ENCODE results near the gene TXNRD2. TPM values are rescaled to one million over a fixed set of nuclear protein-coding genes. Genes with fewer than 3 reads are reported as not detected.

Gene TXNRD2
- total RNA-seq, 1 donor from 2014 or later = 0.19 TPM

- Histone ChIP-seq H3K4me1 (peaks cover 10% of the 10 kb centered on the region), H3K27me3 (no peaks in the 10 kb centered on the region), H3K36me3 (no peaks in the 10 kb centered on the region), H3K9ac (no peak overlapping the region), H3K4me2 (no peak overlapping the region), H2AFZ (replicated peaks) (no peak overlapping the region), H4K20me1 (ENCODE audit: low read depth) (peaks cover 41% of the 10 kb centered on the region), H3K27ac (no peak overlapping the region), H3K79me2 (ENCODE audit: low read depth) (peaks cover 11% of the 10 kb centered on the region), H3K4me3 (no peak overlapping the region), H3K9me3 (ENCODE audit: low read depth) (no peaks in the 10 kb centered on the region), H3F3A (ENCODE audit: low read depth) (peaks cover 3% of the 10 kb centered on the region)
- no peak overlapping the region for H3K4me3 Mint-ChIP-seq
- H3K27ac Mint-ChIP-seq = no peak overlapping the region
- DNase-seq (ENCODE audit: low spot score) = no peak
- peaks cover 2% of the 10 kb centered on the region for H3K27me3 Mint-ChIP-seq (ENCODE audit: insufficient read depth, low read depth)
- TF ChIP-seq EZH2 (IDR thresholded peaks at IDR 0.05) (no peak), EZH2phosphoT487 (IDR thresholded peaks at IDR 0.05) (no peak)
- TF ChIP-seq, protein P1, sequence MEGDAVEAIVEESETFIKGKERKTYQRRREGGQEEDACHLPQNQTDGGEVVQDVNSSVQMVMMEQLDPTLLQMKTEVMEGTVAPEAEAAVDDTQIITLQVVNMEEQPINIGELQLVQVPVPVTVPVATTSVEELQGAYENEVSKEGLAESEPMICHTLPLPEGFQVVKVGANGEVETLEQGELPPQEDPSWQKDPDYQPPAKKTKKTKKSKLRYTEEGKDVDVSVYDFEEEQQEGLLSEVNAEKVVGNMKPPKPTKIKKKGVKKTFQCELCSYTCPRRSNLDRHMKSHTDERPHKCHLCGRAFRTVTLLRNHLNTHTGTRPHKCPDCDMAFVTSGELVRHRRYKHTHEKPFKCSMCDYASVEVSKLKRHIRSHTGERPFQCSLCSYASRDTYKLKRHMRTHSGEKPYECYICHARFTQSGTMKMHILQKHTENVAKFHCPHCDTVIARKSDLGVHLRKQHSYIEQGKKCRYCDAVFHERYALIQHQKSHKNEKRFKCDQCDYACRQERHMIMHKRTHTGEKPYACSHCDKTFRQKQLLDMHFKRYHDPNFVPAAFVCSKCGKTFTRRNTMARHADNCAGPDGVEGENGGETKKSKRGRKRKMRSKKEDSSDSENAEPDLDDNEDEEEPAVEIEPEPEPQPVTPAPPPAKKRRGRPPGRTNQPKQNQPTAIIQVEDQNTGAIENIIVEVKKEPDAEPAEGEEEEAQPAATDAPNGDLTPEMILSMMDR (IDR thresholded peaks at IDR 0.05) = no peak
- no peaks in the 10 kb centered on the region for H3K9me3 Mint-ChIP-seq
- H3K36me3 Mint-ChIP-seq = peaks cover 7% of the 10 kb centered on the region
- peaks cover 25% of the 10 kb centered on the region for H3K4me1 Mint-ChIP-seq
These were observed 37.1 kb upstream of the TXNRD2 start for GRCh38 chr22:19978748-19979147.

- TF ChIP-seq EZH2 (IDR thresholded peaks at IDR 0.05) (no peak), EZH2phosphoT487 (IDR thresholded peaks at IDR 0.05) (no peak)
- TF ChIP-seq, protein P1 (IDR thresholded peaks at IDR 0.05) = no peak
- H3K9me3 Mint-ChIP-seq = no peaks in the 10 kb centered on the region
These were observed 36.0 kb upstream of the TXNRD2 start for GRCh38 chr22:19977296-19978243.

DNA sequence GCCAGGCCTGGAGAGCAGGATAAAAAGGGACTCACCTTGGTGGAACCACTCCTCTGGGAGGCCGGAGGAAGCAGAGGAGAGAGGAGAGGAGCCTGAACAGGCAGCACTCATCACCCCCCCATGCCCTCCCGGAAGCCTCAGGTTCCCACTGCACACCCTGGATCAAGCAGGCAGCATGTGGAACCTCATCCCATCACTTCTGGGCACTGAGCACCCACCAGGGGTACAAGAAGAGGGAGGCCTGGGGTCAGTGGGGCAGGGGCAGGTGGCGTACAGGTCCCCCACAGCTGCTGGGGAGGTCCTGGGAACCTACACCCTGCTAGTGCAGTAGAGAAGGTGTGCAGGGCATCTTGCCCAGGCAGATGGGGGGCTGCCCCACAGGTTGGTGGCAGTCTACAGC is 35.1 kb upstream of the TXNRD2 start:
- Histone ChIP-seq H3K4me1 (peaks cover 10% of the 10 kb centered on the region), H3K9ac (no peak overlapping the region), H3K4me2 (no peak overlapping the region), H4K20me1 (ENCODE audit: low read depth) (peaks cover 26% of the 10 kb centered on the region), H3K27ac (no peak overlapping the region), H3K36me3 (no peaks in the 10 kb centered on the region), H3K79me2 (ENCODE audit: low read depth) (no peaks in the 10 kb centered on the region), H3K27me3 (no peaks in the 10 kb centered on the region), H3F3A (ENCODE audit: low read depth) (peaks cover 3% of the 10 kb centered on the region), H2AFZ (replicated peaks) (no peak overlapping the region), H3K9me3 (ENCODE audit: low read depth) (no peaks in the 10 kb centered on the region), H3K4me3 (no peak overlapping the region)
- H3K36me3 Mint-ChIP-seq = peaks cover 10% of the 10 kb centered on the region
- H3K9me3 Mint-ChIP-seq = no peaks in the 10 kb centered on the region
- TF ChIP-seq EZH2phosphoT487 (IDR thresholded peaks at IDR 0.05) = no peak
- TF ChIP-seq EZH2 (IDR thresholded peaks at IDR 0.05) = no peak
- TF ChIP-seq, protein P1 (IDR thresholded peaks at IDR 0.05) = no peak
- peaks cover 23% of the 10 kb centered on the region for H3K4me1 Mint-ChIP-seq
- no peak for DNase-seq (ENCODE audit: low spot score)
- H3K27me3 Mint-ChIP-seq (ENCODE audit: insufficient read depth, low read depth) = peaks cover 2% of the 10 kb centered on the region
- H3K4me3 Mint-ChIP-seq = no peak overlapping the region
- peak overlapping the region; percentile 68 for H3K27ac Mint-ChIP-seq

More at GRCh38 chr22:19977296-19978243, 36.0 kb upstream of the TXNRD2 start:
- Histone ChIP-seq H3K4me3 (no peak overlapping the region), H3K4me1 (peaks cover 10% of the 10 kb centered on the region), H3F3A (ENCODE audit: low read depth) (peaks cover 3% of the 10 kb centered on the region), H3K9me3 (ENCODE audit: low read depth) (no peaks in the 10 kb centered on the region), H3K4me2 (no peak overlapping the region), H3K79me2 (ENCODE audit: low read depth) (no peaks in the 10 kb centered on the region), H3K27ac (no peak overlapping the region), H3K36me3 (no peaks in the 10 kb centered on the region), H3K9ac (no peak overlapping the region), H3K27me3 (no peaks in the 10 kb centered on the region), H2AFZ (replicated peaks) (no peak overlapping the region), H4K20me1 (ENCODE audit: low read depth) (peaks cover 35% of the 10 kb centered on the region)
- Mint-ChIP-seq H3K36me3 (peaks cover 7% of the 10 kb centered on the region), H3K27ac (no peak overlapping the region), H3K27me3 (ENCODE audit: insufficient read depth, low read depth) (peaks cover 2% of the 10 kb centered on the region), H3K4me1 (peaks cover 23% of the 10 kb centered on the region), H3K4me3 (no peak overlapping the region)
- no peak for DNase-seq (ENCODE audit: low spot score)
